Lung (tissue), 12 donors: ENCODE results near the gene IL1B. TPM values are rescaled to one million over a fixed set of nuclear protein-coding genes. Genes with fewer than 3 reads are reported as not detected.

ENCODE experiments used
- ATAC-seq: fragments of 200-7000 bp; cut with Tn5 transposase; one replicate; pipeline ENCODE4 v1.9.1; 2020; ENCODE audit warnings: moderate number of reproducible peaks; ENCODE audit not compliant: insufficient read depth, low FRiP score
- DNase-seq, 3 donors: peaks; one replicate each; pipeline ENCODE4 v3.0.0-alpha.2; 2013 to 2017
- H3K27ac ChIP-seq, 2 donors: one replicate each; pipeline ENCODE4 v1.5.1; 2013; ENCODE audit warnings: mild to moderate bottlenecking in 2 of 2, moderate library complexity in 2 of 2, control low read depth in 1 of 2, inconsistent platforms in 1 of 2, low read depth in 1 of 2, low read length in 1 of 2
- H3K27me3 ChIP-seq, 3 donors: one replicate each; pipeline ENCODE4 v1.5.1; 2013; ENCODE audit warnings: low read length in 2 of 3; ENCODE audit not compliant: control insufficient read depth in 3 of 3, insufficient read depth in 3 of 3
- H3K36me3 ChIP-seq, 4 donors: one replicate each; pipeline ENCODE4 v1.5.1; 2013; ENCODE audit warnings: low read length in 4 of 4, mild to moderate bottlenecking in 1 of 4, moderate library complexity in 1 of 4; ENCODE audit not compliant: control insufficient read depth in 4 of 4, insufficient read depth in 4 of 4
- H3K4me1 ChIP-seq, 5 donors: one replicate each; pipeline ENCODE4 v1.5.1; 2013; ENCODE audit warnings: low read length in 5 of 5, mild to moderate bottlenecking in 2 of 5, moderate library complexity in 1 of 5; ENCODE audit not compliant: control insufficient read depth in 5 of 5, insufficient read depth in 5 of 5
- H3K4me3 ChIP-seq: one replicate; pipeline ENCODE4 v1.5.1; 2013; ENCODE audit warnings: mild to moderate bottlenecking, control low read depth, moderate library complexity
- H3K9ac ChIP-seq, 2 donors: one replicate each; pipeline ENCODE4 v1.5.1; 2013; ENCODE audit warnings: low read length in 2 of 2, control low read depth in 1 of 2; ENCODE audit not compliant: insufficient read depth in 1 of 2
- H3K9me3 ChIP-seq, 4 donors: one replicate each; pipeline ENCODE4 v1.5.1; 2013; ENCODE audit warnings: low read length in 3 of 4, mild to moderate bottlenecking in 1 of 4, moderate library complexity in 1 of 4; ENCODE audit not compliant: control insufficient read depth in 4 of 4, insufficient read depth in 3 of 4
- CTCF ChIP-seq: IDR thresholded peaks from 2 replicates; pipeline ENCODE4 v1.5.1; 2012; ENCODE audit warnings: mild to moderate bottlenecking; ENCODE audit errors: control extremely low read depth, extremely low read depth
- WGBS, 2 donors: extraction: QIAGEN DNeasy Blood & Tissue Kit; methylation state at CpG; one replicate each; pipeline ENCODE4 v1.1.7; 2013; 5-methylcytosine and 5-hydroxymethylcytosine counted together
- polyA plus RNA-seq, 2 donors: library from polyadenylated mRNA; stranded (reverse); fragments of 200-250 nt; gene quantifications; one replicate each; pipeline ENCODE4 v1.2.1, GENCODE V29; 2013
- total RNA-seq, 2 donors: library from RNA; depleted of rRNA in 1 of 2; stranded (reverse); fragments of >200 nt in 1 of 2; gene quantifications; one replicate each; pipeline ENCODE4 v1.2.1, GENCODE V29; 2014 to 2021
- donor health status: control.
- donor health status: control.
- donor health status: Bipolar disorder and iron deficiency.
- donor health status: healthy.
- donor health status: DM: yes; HTN: yes; CAD: no.

Gene IL1B
- total and polyA plus RNA-seq, 4 donors, result 3.8 to 482 (median 13.2) TPM

GRCh38 chr2:112784199-112785189 is 52.1 kb downstream of the IL1B start, which contains the start of gene IL1A:
TSS of gene IL1A (minus strand) at chr2:112784493. CDS start at chr2:112783770, 723 bp downstream.
- H3K9ac ChIP-seq, result no peak within 1 kb of the TSS
- no peaks in the 10 kb centered on the region for H3K27me3 ChIP-seq

GRCh38 chr2:112783187-112783714 is 53.3 kb downstream of the IL1B start:
- H3K27ac ChIP-seq, result no peak overlapping the region
- H3K4me3 ChIP-seq, result no peak overlapping the region
- ATAC-seq (no peak), DNase-seq (no peak)
- no peaks in the 10 kb centered on the region for H3K4me1 ChIP-seq
- H3K9ac ChIP-seq, result no peak overlapping the region
- no peaks in the 10 kb centered on the region for H3K36me3 ChIP-seq
- no peaks in the 10 kb centered on the region for H3K27me3 ChIP-seq
- no peaks in the 10 kb centered on the region for H3K9me3 ChIP-seq
- WGBS, 2 donors, result 92 to 95% methylated on average over 3 of the region's 3 CpGs
- no peak for TF ChIP-seq CTCF

More at GRCh38 chr2:112784199-112785189, 52.1 kb downstream of the IL1B start, which contains the start of gene IL1A:
- no peaks in the 10 kb centered on the region for H3K4me1 ChIP-seq
- no peak within 1 kb of the TSS for H3K27ac ChIP-seq
- TF ChIP-seq CTCF, result no peak
- ATAC-seq (no peak), DNase-seq (no peak)
- H3K4me3 ChIP-seq, result no peak within 1 kb of the TSS
- no peaks in the 10 kb centered on the region for H3K9me3 ChIP-seq
- no peaks in the 10 kb centered on the region for H3K36me3 ChIP-seq
- WGBS, 2 donors, result 50 to 53% methylated on average over 13 of the region's 13 CpGs

GRCh38 chr2:112782234-112782799 is 54.3 kb downstream of the IL1B start:
- no peak overlapping the region for H3K9ac ChIP-seq

More at GRCh38 chr2:112782234-112782799, 54.3 kb downstream of the IL1B start:
- no peak for TF ChIP-seq CTCF
- Histone ChIP-seq H3K4me3 (no peak overlapping the region), H3K36me3 (no peaks in the 10 kb centered on the region), H3K9me3 (no peaks in the 10 kb centered on the region), H3K27ac (no peak overlapping the region), H3K4me1 (no peaks in the 10 kb centered on the region), H3K27me3 (no peaks in the 10 kb centered on the region)
- no peak for DNase-seq
- no peak for ATAC-seq
- WGBS, 2 donors, result 77 to 87% methylated on average over 3 of the region's 3 CpGs

Other genes starting within 250 kb of the IL1B start
- 10 to 100 TPM; 34.8 to 51.4 TPM for gene SLC20A1, start 190.8 kb downstream of the IL1B start, total RNA-seq
- 10 to 100 TPM; 26.2 to 42.3 TPM for gene SLC20A1, start 190.8 kb downstream of the IL1B start, polyA plus RNA-seq
- gene NT5DC4, start 115.8 kb downstream of the IL1B start, total RNA-seq, result under 1 TPM; 0.09 to 0.83 TPM
- under 1 TPM; 0.53 TPM for gene NT5DC4, start 115.8 kb downstream of the IL1B start, polyA plus RNA-seq
- gene CKAP2L, start 72.2 kb downstream of the IL1B start, total RNA-seq, result 1 to 10 TPM in 1 of 2 donors, under 1 TPM in 1; 0.58 to 4.0 TPM
- gene CKAP2L, start 72.2 kb downstream of the IL1B start, polyA plus RNA-seq, result under 1 TPM; 0.48 to 0.63 TPM
- 1 to 10 TPM; 1.3 to 3.5 TPM for gene IL1A, start 52.3 kb downstream of the IL1B start, total RNA-seq
- gene IL1A, start 52.3 kb downstream of the IL1B start, polyA plus RNA-seq, result 10 to 100 TPM in 1 of 2 donors, 1 to 10 TPM in 1; 1.1 to 15.5 TPM
- not detected for gene IL37, start 74.4 kb upstream of the IL1B start, total RNA-seq
- 1 to 10 TPM in 1 of 2 donors, not detected in 1; 1.4 TPM for gene IL37, start 74.4 kb upstream of the IL1B start, polyA plus RNA-seq
- gene IL36G, start 141.2 kb upstream of the IL1B start, total RNA-seq, result under 1 TPM in 1 of 2 donors, not detected in 1; 0.26 TPM
- gene IL36G, start 141.2 kb upstream of the IL1B start, polyA plus RNA-seq, result under 1 TPM; 0.12 to 0.14 TPM
- not detected for gene IL36A, start 168.7 kb upstream of the IL1B start, total RNA-seq
- gene IL36A, start 168.7 kb upstream of the IL1B start, polyA plus RNA-seq, result not detected
- not detected for gene IL36B, start 216.1 kb upstream of the IL1B start, total RNA-seq
- under 1 TPM in 1 of 2 donors, not detected in 1; 0.05 TPM for gene IL36B, start 216.1 kb upstream of the IL1B start, polyA plus RNA-seq
- under 1 TPM in 1 of 2 donors, not detected in 1; 0.09 TPM for gene IL36RN, start 222.4 kb upstream of the IL1B start, total RNA-seq
- under 1 TPM in 1 of 2 donors, not detected in 1; 0.01 TPM for gene IL36RN, start 222.4 kb upstream of the IL1B start, polyA plus RNA-seq
- gene IL1F10, start 231.2 kb upstream of the IL1B start, total RNA-seq, result not detected
- gene IL1F10, start 231.2 kb upstream of the IL1B start, polyA plus RNA-seq, result not detected